HG02938 (cell line): ENCODE measurements around the gene OR51F1.
"Not testable (repeated sequence)": the region's sequence is repeated elsewhere in the genome, so short reads cannot be mapped to it uniquely, and the experiment has no call there.

Source experiments
- ATAC-seq: cut with Tn5 transposase; IDR thresholded peaks from one replicate; pipeline ENCODE4 v1.9.1; 2021; ENCODE audit warnings: mild to moderate bottlenecking, moderate library complexity; ENCODE audit not compliant: unreplicated experiment

OR51F1 gene, protein sequence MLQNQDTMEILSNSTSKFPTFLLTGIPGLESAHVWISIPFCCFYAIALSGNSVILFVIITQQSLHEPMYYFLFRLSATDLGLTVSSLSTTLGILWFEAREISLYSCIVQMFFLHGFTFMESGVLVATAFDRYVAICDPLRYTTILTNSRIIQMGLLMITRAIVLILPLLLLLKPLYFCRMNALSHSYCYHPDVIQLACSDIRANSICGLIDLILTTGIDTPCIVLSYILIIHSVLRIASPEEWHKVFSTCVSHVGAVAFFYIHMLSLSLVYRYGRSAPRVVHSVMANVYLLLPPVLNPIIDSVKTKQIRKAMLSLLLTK

DNA sequence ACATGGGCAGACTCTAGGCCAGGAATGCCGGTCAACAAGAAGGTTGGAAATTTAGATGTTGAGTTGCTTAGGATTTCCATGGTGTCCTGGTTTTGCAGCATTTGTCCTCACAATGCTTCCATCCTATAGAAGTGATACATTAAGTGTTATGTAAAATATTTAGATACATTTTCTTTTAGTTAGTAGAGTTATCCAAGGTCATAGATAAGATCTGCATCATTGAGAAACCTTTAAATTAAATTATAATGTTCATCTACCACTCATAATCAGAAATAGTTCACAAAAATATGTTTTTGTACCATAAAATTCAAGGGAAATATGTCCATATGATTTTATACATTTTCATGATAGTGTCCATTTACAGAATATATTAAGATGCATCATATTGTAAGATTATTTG lies at the start of gene OR51F1:
Gene OR51F1 (minus strand): TSS at position 101 of the 400 bp plus-strand sequence. CDS start 0 bp downstream, at position 101.
- no peak for ATAC-seq

DNA sequence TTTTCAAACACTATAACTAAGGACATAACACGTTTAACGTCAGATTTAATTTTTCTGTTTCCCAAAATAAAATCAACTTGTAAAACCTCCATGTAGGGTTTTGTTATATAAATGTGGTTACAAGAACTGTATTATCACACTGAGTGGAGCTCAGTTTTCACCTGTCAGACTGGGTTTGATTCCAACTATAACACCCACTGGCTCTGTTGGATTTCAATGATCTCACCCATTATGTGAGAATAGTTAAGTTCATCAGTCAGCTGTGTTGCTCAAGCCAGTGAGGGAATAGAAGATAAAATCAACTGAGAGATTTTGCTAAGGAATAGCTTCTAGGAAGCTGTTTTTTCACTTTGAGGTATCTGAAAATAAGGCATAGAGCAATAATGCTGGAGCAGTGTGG lies 39.5 kb upstream of the OR51F1 start:
- no peak for ATAC-seq

DNA sequence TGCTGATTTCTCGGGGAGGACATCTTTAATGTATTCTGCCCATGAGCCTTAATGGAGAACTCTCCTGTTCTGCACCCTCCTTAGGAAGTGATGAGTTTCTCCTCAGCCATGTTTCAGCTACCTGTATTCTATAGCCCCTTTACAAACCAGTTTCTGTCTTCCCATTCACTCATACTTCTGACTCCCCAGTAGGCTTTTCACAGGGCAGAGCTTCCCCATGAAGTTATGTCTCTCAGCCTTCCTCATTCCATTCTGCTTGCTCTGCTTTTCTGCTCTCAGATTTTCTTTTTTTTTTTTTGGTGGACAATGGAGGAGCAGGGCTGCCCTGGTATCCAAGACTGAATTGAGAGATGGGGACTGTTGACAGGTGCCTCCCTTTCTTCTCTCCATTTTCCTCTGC lies 38.7 kb upstream of the OR51F1 start:
- no peak for ATAC-seq

DNA sequence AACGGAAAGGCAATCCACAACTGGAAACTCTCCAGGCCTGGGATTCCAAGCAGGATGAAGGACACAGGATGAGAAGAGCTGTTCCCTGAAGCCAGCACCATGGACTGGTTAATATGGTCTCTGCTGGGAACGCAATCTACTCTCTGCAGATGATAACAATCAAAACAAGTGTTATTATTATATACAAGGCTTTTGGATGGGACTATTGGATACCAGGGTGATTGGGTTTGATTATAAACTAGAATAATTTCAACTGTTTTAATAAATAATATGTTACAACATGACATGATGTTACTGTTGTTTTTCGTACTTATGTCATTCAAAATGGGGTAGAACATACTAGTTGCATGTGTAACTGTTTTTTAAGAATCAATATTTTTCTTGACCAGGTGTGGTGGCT lies 34.5 kb upstream of the OR51F1 start, which contains the start of gene OR52R1:
Gene OR52R1 (minus strand): TSS at position 101 of the 400 bp plus-strand sequence. CDS start 0 bp downstream, at position 101.
- ATAC-seq: no peak

DNA sequence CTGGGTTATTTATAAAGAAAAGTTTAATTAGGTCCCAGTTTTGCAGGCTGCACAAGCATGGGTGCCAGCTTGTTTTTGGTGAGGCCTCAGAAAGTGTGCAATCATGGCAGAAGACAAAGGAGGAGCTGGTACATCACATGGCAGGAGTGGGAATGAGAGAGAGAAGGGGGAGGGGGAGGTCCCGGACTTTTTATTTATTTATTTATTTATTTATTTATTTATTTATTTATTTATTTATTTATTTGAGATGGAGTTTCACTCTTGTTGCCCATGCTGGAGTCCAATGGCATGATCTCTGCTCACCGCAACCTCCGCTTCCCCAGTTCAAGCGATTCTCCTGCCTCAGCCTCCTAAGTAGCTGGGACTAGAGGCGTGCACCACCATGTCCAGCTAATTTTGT lies 31.6 kb upstream of the OR51F1 start:
- ATAC-seq: not testable (repeated sequence)

DNA sequence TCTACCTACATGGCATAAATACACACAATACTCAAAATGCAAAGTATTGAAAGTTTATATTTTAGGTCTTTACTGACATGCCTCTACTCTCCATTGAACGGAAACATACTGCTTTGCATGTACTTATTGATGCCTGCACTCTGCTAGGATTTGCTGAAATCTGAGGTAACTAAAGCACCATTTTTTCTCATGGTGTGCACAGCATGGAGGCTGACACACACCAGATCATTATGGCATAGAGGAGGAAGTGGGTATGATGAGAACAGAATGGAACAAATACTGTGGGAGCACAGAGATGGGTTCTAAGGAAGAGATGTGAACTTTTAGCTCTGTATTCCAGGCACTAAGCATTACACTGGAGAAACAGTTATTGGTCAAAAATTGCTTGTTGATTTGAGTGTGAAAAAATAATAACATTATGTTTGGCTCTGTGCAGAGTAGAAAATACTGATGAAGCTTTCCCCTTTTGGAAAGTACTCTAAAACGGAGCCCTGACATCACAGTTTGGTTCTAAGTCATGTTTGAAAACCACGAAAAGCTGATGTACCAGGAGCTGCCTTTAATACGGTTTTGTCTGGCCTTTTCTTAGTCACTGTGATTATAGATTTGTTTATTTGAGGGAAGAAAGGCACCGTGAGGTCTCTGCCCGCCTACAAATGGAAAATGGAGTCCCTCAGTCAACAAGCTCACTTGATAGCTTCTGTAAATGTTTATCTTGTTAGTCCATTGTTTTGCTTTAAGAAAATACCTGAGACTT lies 28.9 kb upstream of the OR51F1 start:
- ATAC-seq: no peak

DNA sequence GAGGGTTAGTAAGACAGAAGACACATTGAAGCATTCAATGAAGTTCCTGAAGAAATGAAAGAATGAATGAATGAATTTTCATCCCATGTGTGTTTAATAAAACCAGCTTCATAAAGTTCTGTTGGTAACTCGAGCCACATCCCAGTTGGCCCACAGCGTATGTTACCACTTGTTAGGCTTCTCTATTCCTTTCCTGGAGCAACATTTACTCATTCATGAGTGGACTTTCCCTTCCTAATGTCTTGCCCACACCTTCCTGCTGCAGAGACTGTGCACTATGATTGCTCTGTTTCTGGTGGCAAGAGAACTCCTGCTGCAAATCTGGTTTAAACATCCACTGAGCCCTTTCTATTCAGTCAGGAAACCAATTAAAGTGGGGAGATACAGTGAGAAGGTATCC lies 27.5 kb upstream of the OR51F1 start:
- no peak for ATAC-seq

DNA sequence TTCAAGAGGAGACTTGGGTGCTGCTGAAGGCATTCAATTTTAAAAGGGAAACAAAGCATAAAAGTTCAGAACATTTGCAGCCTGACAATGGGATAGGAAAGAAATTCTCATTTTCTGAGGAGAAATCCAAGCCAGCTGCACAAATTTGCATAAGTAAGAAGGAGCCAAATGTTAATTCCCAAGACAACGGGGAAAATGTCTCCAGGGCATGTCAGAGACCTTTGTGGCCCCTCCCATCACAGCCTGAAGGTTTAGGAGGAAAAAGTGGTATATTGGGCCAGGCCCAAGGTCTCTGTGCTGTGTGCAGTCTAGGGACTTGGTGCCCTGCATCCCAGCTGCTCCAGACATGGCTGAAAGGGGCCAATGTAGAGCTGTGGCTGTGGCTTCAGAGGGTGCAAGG lies 12.7 kb upstream of the OR51F1 start:
- ATAC-seq: no peak

DNA sequence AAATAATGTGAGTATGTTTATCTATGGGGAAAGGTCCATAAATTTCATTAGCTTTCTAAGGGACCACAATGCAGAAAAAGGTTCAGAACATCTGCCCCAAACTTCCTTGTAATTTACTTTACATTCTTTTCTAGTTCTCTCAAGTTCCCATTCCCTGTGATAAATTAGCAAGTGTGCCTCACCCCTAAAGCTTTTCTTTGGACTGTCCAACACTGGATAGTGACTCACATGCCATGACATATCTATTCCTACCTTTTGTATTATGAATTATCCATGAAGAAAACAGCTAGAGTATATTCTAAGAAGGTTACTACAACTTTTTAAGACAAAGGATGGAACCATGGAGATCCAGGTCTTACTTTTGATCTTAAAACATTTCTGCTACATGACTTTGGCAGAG lies 1.6 kb downstream of the OR51F1 start:
- no peak for ATAC-seq

DNA sequence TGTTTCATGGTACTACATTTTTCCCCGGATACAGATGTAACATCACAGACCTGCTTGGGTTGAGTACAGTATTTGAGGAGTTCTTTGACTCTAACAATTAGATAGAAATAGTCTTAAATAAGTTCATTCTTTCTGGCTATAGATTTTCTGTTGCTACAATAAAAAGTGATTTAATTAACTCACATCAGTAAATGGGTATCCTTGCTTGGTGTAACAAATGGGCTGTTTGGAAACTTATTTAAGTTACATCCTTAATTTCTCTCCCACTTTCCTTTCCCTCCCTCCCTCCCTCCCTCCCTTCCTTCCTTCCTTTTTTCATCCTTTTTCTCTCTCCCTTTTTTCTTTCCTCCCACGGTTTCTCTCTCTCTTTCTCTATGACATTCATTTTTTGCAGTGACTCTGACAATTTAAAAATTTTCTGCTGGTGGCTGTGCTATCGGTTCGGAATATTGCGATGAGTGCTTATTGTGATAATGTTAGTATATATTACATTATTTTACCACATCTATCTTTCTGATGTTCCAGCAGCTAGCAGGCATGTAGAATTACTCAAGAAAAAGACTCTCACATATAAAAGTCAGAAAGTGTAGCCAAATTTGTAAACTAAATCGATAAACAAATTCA lies 3.2 kb downstream of the OR51F1 start:
- no peak for ATAC-seq

DNA sequence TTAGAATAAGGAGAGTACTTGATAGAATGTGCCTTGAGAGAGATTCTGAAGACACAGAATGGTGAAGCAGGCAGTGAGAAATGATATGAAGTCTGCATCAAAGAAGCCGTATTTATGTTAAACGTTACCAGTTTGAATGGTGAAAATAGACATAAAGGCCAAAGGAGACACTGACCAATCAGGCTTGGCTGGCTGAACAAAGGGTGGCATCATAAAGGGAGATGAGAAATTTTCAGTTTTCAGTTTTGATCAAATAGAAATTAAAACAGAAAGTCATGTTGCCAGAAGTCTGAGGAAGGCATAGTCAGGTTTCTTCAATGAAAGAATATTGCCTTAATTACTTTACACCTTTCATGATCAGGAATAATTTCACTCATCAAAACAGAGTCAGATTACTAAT lies 6.6 kb downstream of the OR51F1 start:
- ATAC-seq: no peak

DNA sequence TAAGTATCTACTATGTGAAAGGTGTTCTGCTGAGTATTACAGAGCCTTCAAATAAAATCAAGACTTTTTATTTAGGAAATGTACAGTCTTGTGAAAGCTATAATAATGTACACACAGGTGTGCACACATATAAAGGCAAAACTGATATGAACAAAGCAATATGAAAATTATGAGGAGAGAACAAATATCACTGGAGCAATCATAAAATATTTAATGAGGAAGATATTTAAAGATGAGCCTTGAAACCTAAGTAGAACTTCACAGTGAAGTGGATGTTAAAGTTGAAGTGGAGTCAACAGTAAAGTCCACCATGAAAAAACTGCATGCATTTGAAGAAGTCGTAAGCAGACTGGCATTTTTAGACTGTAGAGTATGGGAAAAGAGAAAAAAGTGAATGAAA lies 18.5 kb downstream of the OR51F1 start:
- ATAC-seq: no peak

DNA sequence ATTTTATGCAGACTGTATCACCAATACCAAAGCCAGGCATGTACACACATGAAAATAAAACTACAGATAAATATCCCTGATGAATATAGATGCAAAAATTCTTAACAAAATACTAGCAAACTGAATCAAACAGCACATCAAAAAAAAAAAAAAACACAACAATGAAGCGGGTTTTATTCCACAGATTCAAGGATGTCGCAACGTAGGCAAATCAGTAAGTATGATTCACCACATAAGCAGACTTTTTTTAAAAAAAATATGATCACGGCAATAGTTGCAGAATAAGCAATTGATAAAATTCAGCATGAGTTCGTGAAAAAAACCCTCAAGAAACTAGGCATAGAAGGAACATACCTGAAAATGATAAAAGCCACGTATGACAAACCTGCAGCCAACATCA lies 21.3 kb downstream of the OR51F1 start:
- ATAC-seq: no peak

DNA sequence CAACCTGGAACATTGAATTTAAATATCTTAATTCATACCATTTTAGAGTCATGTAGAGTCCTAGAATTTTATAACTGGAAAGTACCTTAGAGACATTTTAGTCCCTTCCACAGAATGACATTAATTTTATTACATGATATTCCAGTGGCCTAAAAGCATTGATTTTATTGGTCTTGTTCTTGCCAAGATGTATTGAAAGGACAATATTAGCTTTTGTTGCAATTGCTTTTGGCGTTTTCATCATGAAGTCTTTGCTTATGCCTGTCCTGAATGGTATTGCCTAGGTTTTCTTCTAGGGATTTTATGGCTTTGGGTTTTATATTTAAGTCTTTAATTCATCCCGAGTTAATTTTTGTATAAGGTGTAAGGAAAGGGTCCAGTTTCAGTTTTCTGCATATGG lies 29.0 kb downstream of the OR51F1 start:
- ATAC-seq: no peak

DNA sequence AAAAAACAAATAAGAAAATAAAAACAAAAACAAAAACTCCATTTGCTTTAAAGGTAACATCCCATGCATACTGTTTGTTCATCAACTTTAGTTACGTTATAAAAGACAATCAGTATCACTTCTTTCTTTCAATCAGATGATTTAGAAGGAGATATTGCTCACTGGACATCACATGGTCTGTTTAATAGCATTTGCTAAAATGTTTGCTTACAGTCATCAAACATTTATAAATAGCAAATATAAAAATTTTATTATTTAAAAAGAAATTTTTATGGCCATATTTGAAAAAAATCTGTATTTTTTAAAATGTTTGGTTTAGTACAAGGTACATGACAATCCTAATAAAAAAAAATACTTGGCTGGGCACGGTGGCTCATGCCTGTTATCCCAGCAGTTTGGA lies 42.6 kb downstream of the OR51F1 start:
- ATAC-seq: no peak

DNA sequence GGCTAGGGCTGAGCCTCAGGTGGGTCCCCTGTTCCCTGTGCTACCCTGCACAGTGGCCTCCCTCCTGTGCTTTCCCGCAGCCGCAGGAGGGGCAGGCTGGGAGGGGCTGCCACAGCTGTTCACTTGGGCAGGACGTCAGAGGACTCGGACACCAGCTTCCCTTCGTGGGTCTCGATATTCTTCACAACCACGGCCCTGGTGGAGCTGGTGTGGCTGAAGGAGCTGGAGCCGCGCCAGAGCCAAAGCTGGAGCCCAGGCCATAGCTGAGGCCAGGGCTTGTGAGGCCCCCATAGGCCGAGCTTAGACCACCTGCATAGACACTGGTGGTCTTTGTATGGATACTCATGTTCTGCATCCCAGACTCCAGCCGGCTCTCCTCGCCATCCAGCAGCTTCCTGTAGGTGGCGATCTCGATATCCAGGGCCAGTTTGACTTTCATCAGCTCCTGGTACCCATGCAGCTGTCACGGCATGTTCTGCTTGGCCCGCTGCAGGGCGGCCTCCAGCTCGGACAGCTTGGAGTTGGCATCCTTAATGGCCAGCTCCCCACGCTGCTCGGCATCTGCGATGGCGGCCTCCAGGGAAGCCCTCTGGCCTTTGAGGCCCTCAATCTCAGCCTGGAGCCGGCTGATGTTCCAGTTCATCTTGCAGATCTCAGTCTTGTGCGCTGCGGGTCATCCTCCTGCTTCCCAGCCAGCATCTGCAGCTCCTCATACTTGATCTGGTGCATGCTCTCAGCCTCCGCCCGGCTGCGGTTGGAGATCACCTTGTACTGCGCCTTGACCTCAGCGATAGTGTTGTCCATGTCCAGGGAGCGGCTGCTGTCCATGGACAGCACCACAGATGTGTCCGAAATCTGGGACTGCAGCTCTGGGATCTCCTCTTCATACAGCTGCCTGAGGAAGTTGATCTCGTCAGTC lies 46.9 kb downstream of the OR51F1 start:
- ATAC-seq: not testable (repeated sequence)
